Type B pancreatic cell (in vitro differentiated cells): ENCODE data around the gene KNDC1. TPM values are rescaled to one million over a fixed set of nuclear protein-coding genes. Genes with fewer than 3 reads are reported as not detected.

Experiments
- DNase-seq: peaks from one replicate; pipeline ENCODE4 v3.0.0; 2021; ENCODE audit warnings: mixed read lengths; ENCODE audit not compliant: unreplicated experiment; ENCODE audit errors: extremely low spot score
- H3K27ac Mint-ChIP-seq: 2 replicates; pipeline ENCODE4 v1.8.0; 2021; ENCODE audit warnings: mild to moderate bottlenecking, mixed read lengths
- H3K27me3 Mint-ChIP-seq: 2 replicates; pipeline ENCODE4 v1.8.0; 2021; ENCODE audit warnings: mixed read lengths
- H3K36me3 Mint-ChIP-seq: 2 replicates; pipeline ENCODE4 v1.8.0; 2021; ENCODE audit warnings: mixed read lengths
- H3K4me1 Mint-ChIP-seq: one replicate; pipeline ENCODE4 v1.8.0; 2021; ENCODE audit warnings: mixed read lengths; ENCODE audit not compliant: unreplicated experiment
- H3K4me3 Mint-ChIP-seq: 2 replicates; pipeline ENCODE4 v1.8.0; 2021; ENCODE audit warnings: mild to moderate bottlenecking, mixed read lengths
- H3K9me3 Mint-ChIP-seq: 2 replicates; pipeline ENCODE4 v1.8.0; 2021; ENCODE audit warnings: mixed read lengths
- CTCF ChIP-seq: fragments of 200-600 bp; sonication (generic); conservative IDR thresholded peaks from 2 replicates; pipeline ENCODE4 v1.5.0; 2021; ENCODE audit warnings: antibody characterized with exemption, mild to moderate bottlenecking
- total RNA-seq: library from RNA; stranded (reverse); gene quantifications from 2 replicates; pipeline ENCODE4 v1.2.1, GENCODE V29; 2021; ENCODE audit warnings: low replicate concordance

The KNDC1 gene
- total RNA-seq, 1 donor from 2014 or later, result 6.4 TPM

- TF ChIP-seq CTCF, result no peak
- Mint-ChIP-seq H3K27me3 (peaks cover 13% of the 10 kb centered on the region), H3K4me1 (no peaks in the 10 kb centered on the region), H3K9me3 (peaks cover 12% of the 10 kb centered on the region), H3K27ac (no peak overlapping the region), H3K36me3 (no peaks in the 10 kb centered on the region), H3K4me3 (no peak overlapping the region)
- no peak for DNase-seq
These were observed 35.6 kb downstream of the KNDC1 start for GRCh38 chr10:133195611-133196010.

- no peak overlapping the region for H3K4me3 Mint-ChIP-seq
- TF ChIP-seq CTCF, result no peak
- no peaks in the 10 kb centered on the region for H3K4me1 Mint-ChIP-seq
- H3K9me3 Mint-ChIP-seq, result peaks cover 12% of the 10 kb centered on the region
- peaks cover 13% of the 10 kb centered on the region for H3K27me3 Mint-ChIP-seq
- no peak for DNase-seq
- H3K27ac Mint-ChIP-seq, result no peak overlapping the region
- H3K36me3 Mint-ChIP-seq, result no peaks in the 10 kb centered on the region
These were observed 36.3 kb downstream of the KNDC1 start for GRCh38 chr10:133196221-133196915.

GRCh38 chr10:133196936-133197758 is 37.1 kb downstream of the KNDC1 start:
- peaks cover 12% of the 10 kb centered on the region for H3K9me3 Mint-ChIP-seq
- no peak overlapping the region for H3K27ac Mint-ChIP-seq
- peaks cover 10% of the 10 kb centered on the region for H3K27me3 Mint-ChIP-seq
- no peak overlapping the region for H3K4me3 Mint-ChIP-seq
- H3K36me3 Mint-ChIP-seq, result no peaks in the 10 kb centered on the region
- DNase-seq, result no peak
- no peak for TF ChIP-seq CTCF
- no peaks in the 10 kb centered on the region for H3K4me1 Mint-ChIP-seq

GRCh38 chr10:133197786-133198185 is 37.8 kb downstream of the KNDC1 start:
- H3K4me1 Mint-ChIP-seq, result no peaks in the 10 kb centered on the region
- no peak overlapping the region for H3K4me3 Mint-ChIP-seq
- peaks cover 12% of the 10 kb centered on the region for H3K9me3 Mint-ChIP-seq
- TF ChIP-seq CTCF, result no peak
- no peak for DNase-seq
- H3K27me3 Mint-ChIP-seq, result peaks cover 9% of the 10 kb centered on the region
- no peaks in the 10 kb centered on the region for H3K36me3 Mint-ChIP-seq
- H3K27ac Mint-ChIP-seq, result no peak overlapping the region

- Mint-ChIP-seq H3K9me3 (peaks cover 12% of the 10 kb centered on the region), H3K4me1 (no peaks in the 10 kb centered on the region), H3K27me3 (peaks cover 8% of the 10 kb centered on the region), H3K4me3 (no peak overlapping the region), H3K27ac (no peak overlapping the region), H3K36me3 (no peaks in the 10 kb centered on the region)
- no peak for DNase-seq
- TF ChIP-seq CTCF, result no peak
These were observed 38.2 kb downstream of the KNDC1 start for GRCh38 chr10:133198206-133198605.
